Muscle layer of duodenum (tissue), 2 donors: Measurements from ENCODE around the gene SPAG7.

Source experiments
- H3K27ac ChIP-seq: one replicate; pipeline ENCODE4 v1.7.0; 2013; ENCODE audit warnings: mild to moderate bottlenecking, low read length
- H3K27me3 ChIP-seq: one replicate; pipeline ENCODE4 v1.7.0; 2013; ENCODE audit warnings: low read depth, mild to moderate bottlenecking, control low read depth, low read length
- H3K36me3 ChIP-seq, 2 donors: one replicate each; pipeline ENCODE4 v1.7.0; 2013; ENCODE audit warnings: low read length in 2 of 2, control low read depth in 1 of 2, mild to moderate bottlenecking in 1 of 2; ENCODE audit not compliant: insufficient read depth in 2 of 2, control insufficient read depth in 1 of 2
- H3K4me1 ChIP-seq, 2 donors: one replicate each; pipeline ENCODE4 v1.7.0; 2013; ENCODE audit warnings: low read length in 2 of 2, mild to moderate bottlenecking in 2 of 2, control low read depth in 1 of 2, moderate library complexity in 1 of 2; ENCODE audit not compliant: insufficient read depth in 2 of 2, control insufficient read depth in 1 of 2
- H3K4me3 ChIP-seq, 2 donors: one replicate each; pipeline ENCODE4 v1.7.0; 2013; ENCODE audit warnings: low read length in 2 of 2, low read depth in 1 of 2, mild to moderate bottlenecking in 1 of 2
- H3K9me3 ChIP-seq, 2 donors: one replicate each; pipeline ENCODE4 v1.7.0; 2013; ENCODE audit warnings: low read length in 2 of 2, control low read depth in 1 of 2, mild to moderate bottlenecking in 1 of 2; ENCODE audit not compliant: control insufficient read depth in 1 of 2
- donor health status: healthy.

SPAG7 gene

DNA sequence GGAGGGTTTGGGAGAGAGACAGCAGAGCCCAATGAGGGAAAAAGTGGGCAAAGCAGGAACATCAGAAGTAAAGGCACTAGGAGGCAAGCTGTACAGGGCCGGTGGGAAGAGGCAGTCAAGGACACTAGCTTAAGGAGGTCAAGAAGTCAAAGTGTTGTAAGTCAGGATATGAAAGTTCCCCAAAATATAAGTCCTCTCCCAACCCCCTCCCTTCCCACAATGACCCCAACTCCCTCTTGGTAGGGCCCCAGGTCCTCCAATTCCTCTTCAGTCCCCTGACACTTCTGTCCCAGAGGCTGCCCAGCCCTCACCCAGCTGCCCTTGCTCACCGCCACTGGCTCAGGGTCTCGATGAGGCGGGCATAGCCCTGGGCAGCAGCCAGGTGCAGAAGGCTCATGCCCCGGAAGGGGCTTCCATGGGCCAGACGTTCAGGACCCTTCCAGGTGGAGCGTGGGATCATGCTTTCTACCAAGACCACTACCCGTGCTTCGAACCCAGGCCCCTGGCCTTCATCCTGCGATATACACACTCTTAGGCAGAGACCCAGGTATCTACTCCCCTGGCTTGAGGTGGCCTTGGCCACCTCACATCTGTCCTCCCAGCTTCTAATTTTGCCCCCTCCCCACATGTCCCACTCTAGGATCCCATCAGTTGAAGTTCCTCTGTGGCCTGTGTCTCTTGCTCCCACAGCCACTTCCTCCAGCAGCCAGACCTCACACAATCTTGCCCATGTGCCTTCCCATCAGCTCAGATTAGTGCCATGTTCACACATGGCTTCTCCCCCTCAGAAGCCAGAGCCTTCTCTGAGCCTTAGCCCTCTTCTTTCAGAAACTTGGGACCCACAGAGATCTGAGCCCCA lies 5.9 kb upstream of the SPAG7 start:
- no peaks in the 10 kb centered on the region for H3K9me3 ChIP-seq
- no peak overlapping the region for H3K27ac ChIP-seq
- H3K4me1 ChIP-seq = peaks cover 10 to 39% of the 10 kb centered on the region in 2 donors
- H3K4me3 ChIP-seq = no peak overlapping the region
- H3K27me3 ChIP-seq = no peaks in the 10 kb centered on the region
- peaks cover 53 to 57% of the 10 kb centered on the region in 2 donors for H3K36me3 ChIP-seq

DNA sequence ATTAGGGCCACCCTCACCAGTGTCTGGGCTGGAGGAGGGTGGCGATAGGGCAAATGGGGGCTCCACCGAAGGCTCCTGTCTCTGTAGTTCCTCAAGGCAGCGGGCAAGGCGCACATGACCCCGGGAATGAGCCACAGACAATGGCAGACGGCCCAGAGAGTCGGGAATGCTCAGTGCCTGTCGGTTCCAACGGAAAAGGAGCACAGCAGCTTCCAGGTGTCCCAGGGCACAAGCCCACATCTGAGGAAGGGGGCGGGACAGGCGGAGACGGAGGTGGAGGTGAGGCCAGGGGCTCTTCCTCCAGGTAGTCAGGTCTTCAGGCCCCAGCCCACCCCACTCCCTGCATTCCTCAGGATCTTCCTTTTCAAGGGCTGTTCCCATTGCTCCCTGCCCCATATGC lies 5.1 kb upstream of the SPAG7 start:
- Histone ChIP-seq H3K36me3 (peaks cover 46 to 51% of the 10 kb centered on the region in 2 donors), H3K4me1 (peaks cover 11 to 42% of the 10 kb centered on the region in 2 donors), H3K4me3 (no peak overlapping the region), H3K9me3 (no peaks in the 10 kb centered on the region), H3K27ac (no peak overlapping the region), H3K27me3 (no peaks in the 10 kb centered on the region)

DNA sequence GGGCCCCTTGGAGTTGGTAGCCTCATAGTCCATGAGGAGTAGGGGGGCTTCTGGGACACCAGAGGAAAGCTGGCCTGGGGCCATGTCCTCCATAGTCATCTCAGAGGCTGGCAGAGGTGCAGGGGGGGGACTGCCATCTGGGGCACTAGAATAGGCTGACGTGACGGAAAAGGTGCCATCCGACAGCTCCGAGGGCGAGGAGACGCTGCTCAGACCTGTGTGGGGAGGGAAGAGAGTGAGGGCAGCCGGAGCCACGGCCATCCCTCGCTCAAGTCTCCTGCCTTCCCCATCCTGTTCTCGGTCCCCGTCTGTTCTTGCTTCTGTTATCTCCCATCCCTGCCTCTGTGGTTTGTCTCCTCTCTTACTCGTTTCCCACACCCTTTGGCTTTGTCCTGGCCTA lies 4.7 kb upstream of the SPAG7 start:
- Histone ChIP-seq H3K4me1 (peaks cover 11 to 42% of the 10 kb centered on the region in 2 donors), H3K36me3 (peaks cover 42 to 49% of the 10 kb centered on the region in 2 donors), H3K9me3 (no peaks in the 10 kb centered on the region), H3K27ac (peak overlapping the region; percentile 39), H3K4me3 (no peak overlapping the region), H3K27me3 (no peaks in the 10 kb centered on the region)

DNA sequence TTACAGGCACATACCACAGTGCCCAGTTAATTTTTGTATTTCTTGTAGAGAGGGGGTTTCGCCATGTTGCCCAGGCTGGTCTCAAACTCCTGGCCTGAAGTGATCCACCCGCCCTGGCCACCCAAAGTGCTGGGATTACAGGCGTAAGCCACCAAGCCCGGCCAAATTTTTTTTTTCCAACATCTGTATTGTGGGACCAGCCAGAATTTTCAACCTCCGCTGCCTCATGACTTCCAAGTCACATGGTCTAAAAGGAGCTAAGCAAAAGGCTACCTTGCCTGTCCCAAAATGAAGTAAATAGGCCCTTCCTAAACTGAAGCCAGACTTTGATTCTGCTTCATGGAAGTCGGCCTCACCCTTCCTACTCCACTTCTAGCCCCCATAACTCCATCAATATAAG lies 4.2 kb upstream of the SPAG7 start:
- Histone ChIP-seq H3K27ac (peak overlapping the region; percentile 39), H3K36me3 (peaks cover 38 to 45% of the 10 kb centered on the region in 2 donors), H3K4me1 (peaks cover 11 to 42% of the 10 kb centered on the region in 2 donors), H3K27me3 (no peaks in the 10 kb centered on the region), H3K9me3 (no peaks in the 10 kb centered on the region), H3K4me3 (no peak overlapping the region)

DNA sequence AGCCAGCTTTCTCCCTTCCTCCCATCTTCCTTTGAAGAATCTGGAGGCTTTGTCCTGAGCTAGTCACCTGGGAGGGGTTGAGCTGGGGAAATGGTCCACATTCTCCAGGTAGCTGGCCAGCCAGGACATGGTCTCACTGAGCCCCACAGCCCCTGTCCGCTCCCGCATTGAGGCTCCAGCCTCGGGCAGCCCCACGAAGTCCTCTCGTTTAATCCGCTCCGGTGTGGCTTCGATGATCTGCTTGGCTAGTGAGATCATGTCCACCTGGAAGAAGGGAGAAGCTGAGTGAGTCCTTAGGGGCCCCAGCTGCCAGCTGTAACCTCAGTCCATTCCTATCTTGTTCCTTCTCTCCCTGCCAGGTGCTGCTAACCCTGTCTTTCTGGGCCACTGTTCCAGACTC lies 2.7 kb upstream of the SPAG7 start:
- Histone ChIP-seq H3K27ac (peak overlapping the region; percentile 89), H3K27me3 (no peaks in the 10 kb centered on the region), H3K9me3 (no peaks in the 10 kb centered on the region), H3K4me1 (peaks cover 15 to 46% of the 10 kb centered on the region in 2 donors), H3K36me3 (peaks cover 35 to 46% of the 10 kb centered on the region in 2 donors), H3K4me3 (no peak overlapping the region)

DNA sequence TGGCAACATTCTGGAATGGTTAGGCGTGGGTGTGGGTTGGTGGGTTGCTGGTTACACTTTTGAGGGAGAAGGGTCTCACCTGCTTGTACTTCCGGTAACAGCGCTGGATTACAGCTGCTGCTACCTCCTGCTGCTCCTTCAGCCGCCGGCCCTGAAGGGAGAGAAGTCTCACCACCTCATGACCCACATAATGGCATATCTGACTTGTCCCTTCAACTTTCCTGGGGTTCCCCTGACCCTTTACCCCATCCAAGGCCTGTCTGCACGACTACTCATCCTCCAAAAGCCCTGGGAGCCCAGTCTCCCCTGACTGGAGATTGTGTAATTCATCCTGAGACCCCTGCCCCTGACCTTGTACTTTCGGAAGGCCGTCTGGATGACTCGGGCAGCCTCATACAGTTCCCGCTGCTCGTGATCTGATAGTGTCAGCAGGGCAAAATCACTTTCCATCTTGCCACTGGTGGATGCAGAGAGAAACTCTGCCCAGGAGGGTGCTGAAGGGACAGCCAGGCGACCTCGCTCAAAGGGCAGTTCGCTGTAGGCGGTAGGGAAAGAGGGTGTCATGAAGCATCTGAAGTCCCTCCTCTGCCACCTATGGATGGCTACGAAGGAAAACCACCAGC lies 2.0 kb upstream of the SPAG7 start:
- peaks cover 15 to 47% of the 10 kb centered on the region in 2 donors for H3K4me1 ChIP-seq
- H3K4me3 ChIP-seq = peak overlapping the region; percentile 72 to 90
- H3K27me3 ChIP-seq = no peaks in the 10 kb centered on the region
- no peaks in the 10 kb centered on the region for H3K9me3 ChIP-seq
- H3K27ac ChIP-seq = peak overlapping the region; percentile 89
- peaks cover 35 to 41% of the 10 kb centered on the region in 2 donors for H3K36me3 ChIP-seq

DNA sequence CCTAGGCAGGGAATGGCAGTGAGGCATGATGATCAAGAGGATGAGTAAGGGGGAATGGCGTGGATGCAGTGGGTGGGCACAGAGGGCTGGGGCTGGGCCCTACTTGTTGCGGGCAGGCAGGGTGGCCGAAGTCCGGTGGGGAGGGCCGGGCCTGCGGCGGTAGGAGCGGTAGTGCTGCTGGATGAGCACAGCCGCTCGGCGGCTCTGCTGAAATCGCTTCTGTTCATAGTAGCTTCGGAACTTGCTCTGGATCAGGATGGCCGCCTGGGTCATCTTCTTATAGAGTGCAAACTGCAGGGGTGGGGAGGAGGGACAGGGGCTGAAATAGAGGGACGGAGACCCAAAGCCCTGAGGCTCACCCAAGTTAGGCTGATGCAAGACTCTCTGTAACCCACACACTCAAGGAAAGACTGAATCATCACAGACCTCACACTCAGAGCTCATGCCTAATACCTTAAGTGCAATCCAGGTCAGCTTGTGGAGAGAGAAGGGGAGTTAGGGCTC lies 1.5 kb upstream of the SPAG7 start:
- peaks cover 32 to 36% of the 10 kb centered on the region in 2 donors for H3K36me3 ChIP-seq
- no peaks in the 10 kb centered on the region for H3K27me3 ChIP-seq
- H3K27ac ChIP-seq = peak overlapping the region; percentile 89
- peaks cover 15 to 46% of the 10 kb centered on the region in 2 donors for H3K4me1 ChIP-seq
- peak overlapping the region; percentile 72 to 90 for H3K4me3 ChIP-seq
- H3K9me3 ChIP-seq = no peaks in the 10 kb centered on the region

DNA sequence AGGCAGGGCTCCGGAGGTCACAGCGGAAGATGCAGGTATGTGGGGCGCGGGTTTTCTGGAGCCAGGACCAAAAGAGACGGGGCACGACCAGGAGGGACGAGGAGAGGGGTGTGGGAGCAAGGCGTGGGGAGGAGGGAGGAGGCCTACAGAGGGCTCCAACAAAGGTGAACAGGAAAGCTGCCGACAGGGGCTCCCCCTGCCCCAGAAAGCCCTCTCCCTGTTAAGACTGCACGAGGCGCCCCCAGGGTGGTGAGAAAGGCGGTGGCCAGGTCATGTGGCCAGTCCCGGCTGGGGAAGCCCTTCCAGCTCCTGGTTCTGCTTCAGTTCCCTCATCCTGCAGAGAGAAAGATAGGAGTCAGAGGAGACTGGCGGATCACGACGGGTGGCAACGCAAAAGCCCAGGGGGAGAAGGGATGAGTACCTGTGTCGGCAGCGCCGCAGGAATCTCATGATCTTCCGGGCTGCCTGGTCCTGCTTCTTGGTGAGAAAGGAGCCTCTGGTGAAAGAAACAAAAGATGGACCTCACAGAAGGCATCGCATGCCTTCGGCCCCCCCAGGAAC lies 949 bp upstream of the SPAG7 start:
- Histone ChIP-seq H3K36me3 (peaks cover 28 to 32% of the 10 kb centered on the region in 2 donors), H3K4me1 (peaks cover 15 to 40% of the 10 kb centered on the region in 2 donors), H3K4me3 (peak overlapping the region; percentile 72 to 90)

DNA sequence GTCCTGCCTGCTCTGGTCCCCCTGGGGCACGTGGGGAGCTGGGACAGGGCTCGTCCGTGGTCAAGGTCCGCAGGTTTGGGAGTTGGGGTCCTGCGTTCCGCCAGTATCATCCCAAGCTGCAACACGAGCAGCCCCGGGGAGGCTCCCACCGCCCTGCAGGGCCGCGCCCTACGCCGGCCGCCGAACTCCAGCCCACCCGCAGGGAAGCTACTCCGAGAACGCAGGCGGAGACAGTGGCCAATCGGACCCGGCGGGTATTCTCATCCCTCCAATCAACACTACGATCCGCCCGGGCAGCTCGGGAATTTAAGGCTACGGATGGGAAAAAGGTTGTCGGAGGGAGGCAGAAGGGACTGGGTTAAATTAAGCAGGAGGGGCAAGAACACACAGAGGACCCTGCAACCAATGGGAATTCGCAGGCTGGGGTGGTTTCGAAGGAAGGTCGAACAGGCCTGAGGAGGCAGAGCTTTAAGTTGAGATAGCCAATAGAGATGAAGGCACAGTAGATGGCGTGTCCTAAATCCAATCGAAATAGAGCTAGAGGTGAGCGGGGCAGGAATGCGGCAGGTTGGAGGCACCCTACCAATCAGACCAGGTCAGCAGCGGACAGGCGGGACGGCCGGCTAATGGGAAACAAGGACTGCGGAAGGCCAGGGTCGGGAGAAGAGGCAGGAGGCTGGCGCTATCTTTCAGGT lies 626 bp downstream of the SPAG7 start:
- Histone ChIP-seq H3K4me1 (peaks cover 15 to 32% of the 10 kb centered on the region in 2 donors), H3K9me3 (no peaks in the 10 kb centered on the region), H3K27ac (peak overlapping the region; percentile 98), H3K4me3 (peak overlapping the region; percentile 72 to 90), H3K36me3 (peaks cover 13 to 16% of the 10 kb centered on the region in 2 donors), H3K27me3 (no peaks in the 10 kb centered on the region)

More for the DNA sequence above, 949 bp upstream of the SPAG7 start:
- peak overlapping the region; percentile 89 for H3K27ac ChIP-seq
- no peaks in the 10 kb centered on the region for H3K27me3 ChIP-seq
- H3K9me3 ChIP-seq = no peaks in the 10 kb centered on the region

DNA sequence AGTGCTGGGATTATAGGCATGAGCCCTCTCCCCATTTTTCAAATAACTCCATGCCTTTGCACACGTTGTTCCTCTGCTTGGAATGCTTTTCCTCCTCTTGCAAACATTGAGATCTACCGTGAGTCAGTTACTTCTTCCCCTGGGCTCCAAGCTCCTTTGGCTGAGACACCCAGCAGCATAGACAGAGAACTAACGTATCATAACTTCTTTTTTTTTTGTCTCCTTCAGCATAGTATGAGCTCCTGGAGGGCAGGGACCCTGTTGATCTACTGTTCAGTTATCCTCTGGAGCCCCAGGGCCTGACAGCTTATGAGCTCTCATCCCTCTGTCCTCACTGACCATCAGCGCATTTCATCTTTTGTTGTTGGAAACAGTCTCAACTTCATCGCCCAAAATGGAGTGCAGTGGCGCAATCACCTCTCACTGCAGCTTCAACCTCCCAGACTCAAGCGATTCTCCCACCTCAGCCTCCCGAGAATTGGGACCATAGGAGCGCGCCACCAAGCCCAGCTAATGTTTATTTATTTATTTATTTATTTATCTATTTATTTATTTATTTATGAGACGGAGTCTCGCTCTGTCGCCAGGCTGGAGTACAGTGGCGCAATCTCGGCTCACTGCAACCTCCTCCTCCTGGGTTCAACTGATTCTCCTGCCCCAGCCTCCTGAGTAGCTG lies 2.2 kb downstream of the SPAG7 start:
- no peak overlapping the region for H3K4me3 ChIP-seq
- H3K27ac ChIP-seq = no peak overlapping the region
- H3K4me1 ChIP-seq = peaks cover 15 to 25% of the 10 kb centered on the region in 2 donors
- no peaks in the 10 kb centered on the region for H3K27me3 ChIP-seq
- H3K9me3 ChIP-seq = no peaks in the 10 kb centered on the region
- peaks cover 17 to 20% of the 10 kb centered on the region in 2 donors for H3K36me3 ChIP-seq
